IPS-15b (cell line): Measurements from ENCODE around the gene TPM1.
"Not testable (repeated sequence)": the region's sequence is repeated elsewhere in the genome, so short reads cannot be mapped to it uniquely, and the experiment has no call there.

ENCODE experiments used
- H3K27me3 ChIP-seq: one replicate; pipeline ENCODE4 v1.6.1; 2013; ENCODE audit warnings: low read length; ENCODE audit not compliant: control insufficient read depth, insufficient read depth
- H3K36me3 ChIP-seq: one replicate; pipeline ENCODE4 v1.6.1; 2013; ENCODE audit warnings: low read length; ENCODE audit not compliant: control insufficient read depth, insufficient read depth
- H3K4me1 ChIP-seq: one replicate; pipeline ENCODE4 v1.6.1; 2013; ENCODE audit warnings: mild to moderate bottlenecking, low read length; ENCODE audit not compliant: control insufficient read depth, insufficient read depth
- H3K4me3 ChIP-seq: one replicate; pipeline ENCODE4 v1.5.1; 2013; ENCODE audit warnings: low read depth, low read length
- H3K9ac ChIP-seq: one replicate; pipeline ENCODE4 v1.6.1; 2013; ENCODE audit warnings: low read depth, mild to moderate bottlenecking, low read length
- H3K9me3 ChIP-seq: one replicate; pipeline ENCODE4 v1.6.1; 2013; ENCODE audit warnings: mild to moderate bottlenecking, low read length; ENCODE audit not compliant: control insufficient read depth, insufficient read depth

The TPM1 gene

DNA sequence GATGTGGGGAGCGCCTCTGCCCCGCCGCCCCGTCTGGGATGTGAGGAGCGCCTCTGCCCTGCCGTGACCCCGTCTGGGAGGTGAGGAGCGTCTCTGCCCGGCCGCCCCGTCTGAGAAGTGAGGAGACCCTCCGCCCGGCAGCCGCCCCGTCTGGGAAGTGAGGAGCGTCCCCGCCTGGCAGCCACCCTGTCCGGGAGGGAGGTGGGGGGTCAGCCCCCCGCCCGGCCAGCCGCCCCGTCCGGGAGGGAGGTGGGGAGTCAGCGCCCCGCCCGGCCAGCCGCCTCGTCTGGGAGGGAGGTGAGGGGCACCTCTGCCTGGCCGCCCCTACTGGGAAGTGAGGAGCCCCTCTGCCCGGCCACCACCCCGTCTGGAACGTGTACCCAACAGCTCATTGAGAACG, 56.4 kb downstream of the TPM1 start:
- not testable (repeated sequence) for H3K4me3 ChIP-seq, H3K9me3 ChIP-seq, H3K36me3 ChIP-seq, H3K4me1 ChIP-seq, H3K9ac ChIP-seq, H3K27me3 ChIP-seq

DNA sequence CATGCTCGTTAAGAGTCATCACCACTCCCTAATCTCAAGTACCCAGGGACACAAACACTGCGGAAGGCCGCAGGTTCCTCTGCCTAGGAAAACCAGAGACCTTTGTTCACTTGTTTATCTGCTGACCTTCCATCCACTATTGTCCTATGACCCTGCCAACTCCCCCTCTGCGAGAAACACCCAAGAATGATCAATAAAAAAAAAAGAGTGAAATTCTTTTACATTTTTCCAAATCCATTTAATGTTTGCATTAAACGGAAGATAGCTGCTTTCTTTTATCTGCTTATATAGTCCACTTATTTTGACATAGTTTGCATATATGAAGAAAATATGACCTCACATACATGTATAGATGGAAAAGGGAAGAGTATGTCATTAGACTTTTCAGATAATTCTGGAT, 57.0 kb downstream of the TPM1 start:
- H3K9me3 ChIP-seq, H3K4me3 ChIP-seq, H3K9ac ChIP-seq, H3K27me3 ChIP-seq, H3K36me3 ChIP-seq, H3K4me1 ChIP-seq: not testable (repeated sequence)

DNA sequence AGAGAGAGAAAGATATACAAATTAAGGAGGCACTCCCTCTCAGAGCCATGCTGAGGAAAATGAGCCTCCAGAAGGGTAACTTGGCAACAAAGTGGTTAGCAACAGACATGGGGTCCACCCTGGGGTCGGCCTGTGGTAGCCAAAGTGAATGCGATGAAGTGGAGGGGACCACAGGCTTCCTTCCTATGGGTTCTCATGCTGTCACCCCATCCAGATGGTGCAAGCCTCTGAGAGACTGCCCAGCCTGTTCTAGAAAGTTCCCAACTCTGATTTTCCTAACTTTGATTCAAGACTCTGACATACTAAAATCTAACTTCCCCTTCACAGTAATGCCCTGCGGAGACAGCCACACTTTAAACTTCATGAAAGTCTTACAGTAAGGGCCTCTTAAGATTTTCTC, 60.9 kb downstream of the TPM1 start:
- Histone ChIP-seq H3K4me3 (no peak overlapping the region), H3K9me3 (no peaks in the 10 kb centered on the region)

DNA sequence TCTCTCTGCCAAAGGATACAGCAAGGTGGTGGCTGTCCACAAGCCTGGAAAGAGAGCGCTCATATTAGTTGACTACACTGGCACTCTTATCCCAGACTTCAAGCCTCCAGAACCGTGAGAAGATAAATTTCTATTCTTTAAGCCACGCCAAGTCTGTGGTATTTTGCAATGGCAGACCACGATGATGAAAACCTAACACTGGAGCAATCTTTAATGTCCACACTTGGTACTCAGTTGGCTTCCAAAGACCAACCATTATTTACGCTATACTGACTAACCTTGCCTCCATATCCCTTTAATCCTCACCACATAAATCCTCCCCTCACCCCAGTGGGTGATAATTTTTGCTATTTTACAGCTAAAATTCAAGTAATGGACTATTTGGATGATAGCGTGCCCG, 62.2 kb downstream of the TPM1 start:
- H3K36me3 ChIP-seq, result no peaks in the 10 kb centered on the region
- no peaks in the 10 kb centered on the region for H3K4me1 ChIP-seq
- no peak overlapping the region for H3K4me3 ChIP-seq
- H3K27me3 ChIP-seq, result no peaks in the 10 kb centered on the region
- H3K9ac ChIP-seq, result no peak overlapping the region
- H3K9me3 ChIP-seq, result no peaks in the 10 kb centered on the region

More for the DNA sequence above, 60.9 kb downstream of the TPM1 start:
- Histone ChIP-seq H3K4me1 (no peaks in the 10 kb centered on the region), H3K9ac (no peak overlapping the region), H3K27me3 (no peaks in the 10 kb centered on the region), H3K36me3 (no peaks in the 10 kb centered on the region)

DNA sequence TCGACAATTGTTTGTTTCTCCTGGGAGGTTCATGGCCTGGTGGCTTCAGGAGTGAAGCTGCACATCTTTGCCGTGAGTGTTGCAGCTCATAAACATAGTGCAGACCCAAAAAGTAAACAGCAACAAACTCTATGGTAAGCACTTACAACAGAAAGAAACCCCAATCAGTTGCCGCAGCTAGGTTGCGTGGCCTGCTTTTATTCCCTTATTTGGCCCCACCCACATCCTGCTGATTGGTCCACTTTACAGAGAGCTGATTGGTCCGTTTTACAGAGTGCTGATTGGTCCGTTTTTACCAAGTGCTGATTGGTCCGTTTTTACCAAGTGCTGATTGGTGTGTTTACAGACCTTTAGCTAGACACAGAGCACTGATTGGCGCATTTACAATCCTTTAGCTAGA, 62.8 kb downstream of the TPM1 start:
- H3K9ac ChIP-seq, H3K36me3 ChIP-seq, H3K9me3 ChIP-seq, H3K27me3 ChIP-seq, H3K4me1 ChIP-seq, H3K4me3 ChIP-seq: not testable (repeated sequence)

DNA sequence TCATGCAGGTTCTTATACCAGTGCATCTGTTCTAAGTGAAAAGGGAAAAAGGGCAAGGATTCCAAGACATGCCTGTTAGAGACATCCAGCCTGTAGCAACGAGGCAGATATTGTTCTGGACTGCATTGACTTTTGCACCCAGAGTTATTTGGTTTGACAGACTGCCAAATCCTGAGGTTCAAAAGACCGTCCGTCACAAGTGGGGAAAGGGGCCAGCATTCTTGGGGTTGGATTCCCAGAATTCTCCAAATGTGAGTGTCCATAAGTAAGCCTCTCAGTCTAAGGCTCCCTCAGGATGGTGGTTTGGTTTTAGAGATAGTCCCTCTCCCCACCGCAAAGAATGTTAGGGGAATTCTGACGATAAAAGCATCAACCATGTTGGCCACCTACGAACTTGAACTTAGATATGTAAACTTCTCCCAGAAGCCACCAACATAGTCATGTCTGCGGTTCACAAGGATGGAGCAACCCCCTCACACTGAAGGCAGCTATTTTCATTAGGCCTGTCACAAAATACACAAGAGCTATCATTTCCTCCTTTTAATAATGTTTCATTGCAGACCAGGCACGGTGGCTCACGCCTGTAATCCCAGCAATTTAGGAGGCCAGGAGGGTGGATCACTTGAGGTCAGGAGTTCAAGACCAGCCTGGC, 65.5 kb downstream of the TPM1 start:
- no peaks in the 10 kb centered on the region for H3K36me3 ChIP-seq
- H3K4me3 ChIP-seq, result no peak overlapping the region
- H3K27me3 ChIP-seq, result no peaks in the 10 kb centered on the region
- H3K9ac ChIP-seq, result no peak overlapping the region
- H3K9me3 ChIP-seq, result no peaks in the 10 kb centered on the region
- no peaks in the 10 kb centered on the region for H3K4me1 ChIP-seq

DNA sequence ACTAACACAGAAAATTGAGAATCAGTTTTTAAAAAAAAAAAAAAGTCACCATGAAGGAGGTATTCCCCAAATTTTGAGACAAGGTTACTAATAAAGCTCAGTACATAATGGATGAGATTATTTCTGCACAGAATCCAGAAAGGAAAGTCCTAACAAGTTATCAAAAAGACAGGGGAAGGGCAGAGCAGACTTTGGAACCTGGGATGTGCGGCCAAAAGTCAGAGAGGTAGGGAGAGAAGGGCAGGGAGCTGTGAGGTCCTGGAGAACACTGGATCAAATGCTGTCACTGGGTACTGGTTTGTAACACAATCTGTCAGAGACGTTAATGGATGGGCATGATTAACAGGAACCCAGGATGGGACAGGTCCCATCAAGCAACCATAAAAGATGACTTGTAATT, 67.0 kb downstream of the TPM1 start:
- Histone ChIP-seq H3K9me3 (no peaks in the 10 kb centered on the region), H3K4me3 (no peak overlapping the region), H3K27me3 (no peaks in the 10 kb centered on the region), H3K4me1 (no peaks in the 10 kb centered on the region), H3K36me3 (no peaks in the 10 kb centered on the region), H3K9ac (no peak overlapping the region)

DNA sequence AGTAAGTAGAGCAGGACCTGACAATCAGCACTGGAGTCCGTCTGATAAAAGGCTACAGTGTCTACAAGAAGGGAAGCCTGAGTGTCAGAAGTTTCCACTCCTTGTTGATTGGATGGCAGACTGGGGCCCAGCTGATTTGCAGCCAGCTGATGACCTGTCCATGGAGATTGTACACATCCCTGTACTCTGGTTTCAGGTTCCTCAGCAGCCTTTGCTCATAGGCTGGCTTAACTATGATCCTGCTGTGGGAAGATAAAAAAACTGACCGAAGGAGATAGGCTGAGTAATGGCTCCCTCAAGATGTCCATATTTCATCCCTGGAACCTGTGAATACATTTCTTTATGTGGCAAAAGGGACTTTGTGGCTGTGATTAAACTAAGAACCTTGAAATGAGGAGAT, 67.4 kb downstream of the TPM1 start:
- Histone ChIP-seq H3K4me3 (no peak overlapping the region), H3K36me3 (no peaks in the 10 kb centered on the region), H3K4me1 (no peaks in the 10 kb centered on the region), H3K27me3 (no peaks in the 10 kb centered on the region), H3K9me3 (no peaks in the 10 kb centered on the region), H3K9ac (no peak overlapping the region)

DNA sequence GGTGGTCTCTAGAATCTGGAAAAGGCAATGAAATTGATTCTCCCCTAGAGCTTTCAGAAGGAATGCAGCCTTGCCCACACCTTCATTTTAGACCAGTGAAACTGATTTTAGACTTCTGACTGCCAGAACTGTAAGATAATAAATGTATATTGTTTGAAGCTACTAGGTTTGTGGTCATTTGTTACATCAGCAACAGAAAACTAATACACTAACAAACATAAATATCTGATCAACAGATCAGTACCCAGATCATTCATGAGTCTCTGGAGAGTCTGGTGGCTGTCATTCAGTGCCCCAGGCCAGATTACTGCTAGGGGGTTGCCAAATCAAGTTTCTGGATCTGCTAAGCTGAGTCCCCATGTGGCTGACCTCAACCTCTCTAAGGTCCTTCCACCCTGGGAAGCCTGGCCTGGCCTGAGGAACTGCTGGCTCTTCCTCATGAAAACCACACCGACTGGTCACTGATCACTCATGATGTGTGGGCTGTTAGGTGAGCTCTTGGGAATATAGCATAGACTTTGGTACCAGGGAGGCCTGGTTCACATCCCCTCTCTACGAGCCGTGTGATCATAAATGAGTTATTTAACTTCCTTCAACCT, 68.0 kb downstream of the TPM1 start:
- Histone ChIP-seq H3K27me3 (no peaks in the 10 kb centered on the region), H3K9me3 (no peaks in the 10 kb centered on the region), H3K9ac (no peak overlapping the region), H3K4me3 (no peak overlapping the region), H3K4me1 (no peaks in the 10 kb centered on the region), H3K36me3 (no peaks in the 10 kb centered on the region)

DNA sequence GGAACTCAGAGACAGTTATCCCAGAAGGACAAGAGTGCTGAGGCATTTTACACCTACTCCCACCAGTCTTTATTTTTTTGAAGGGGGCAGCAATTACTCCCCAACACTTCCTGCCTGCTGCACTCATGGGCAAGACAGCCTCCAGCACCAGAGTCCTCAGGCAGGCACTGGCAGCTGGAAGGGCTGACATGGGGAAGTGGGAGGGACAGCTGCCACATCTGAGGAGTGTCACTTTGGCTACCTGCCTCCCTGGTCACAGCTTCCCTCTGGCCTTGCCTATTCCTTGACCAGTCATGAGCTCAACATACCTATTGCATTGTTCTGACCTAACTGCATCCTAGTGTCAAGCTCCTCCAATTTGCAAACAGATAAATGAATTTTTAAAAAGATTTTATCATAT, 68.9 kb downstream of the TPM1 start:
- H3K9ac ChIP-seq, result no peak overlapping the region
- H3K9me3 ChIP-seq, result no peaks in the 10 kb centered on the region
- no peaks in the 10 kb centered on the region for H3K4me1 ChIP-seq
- no peaks in the 10 kb centered on the region for H3K27me3 ChIP-seq
- H3K4me3 ChIP-seq, result no peak overlapping the region
- no peaks in the 10 kb centered on the region for H3K36me3 ChIP-seq

DNA sequence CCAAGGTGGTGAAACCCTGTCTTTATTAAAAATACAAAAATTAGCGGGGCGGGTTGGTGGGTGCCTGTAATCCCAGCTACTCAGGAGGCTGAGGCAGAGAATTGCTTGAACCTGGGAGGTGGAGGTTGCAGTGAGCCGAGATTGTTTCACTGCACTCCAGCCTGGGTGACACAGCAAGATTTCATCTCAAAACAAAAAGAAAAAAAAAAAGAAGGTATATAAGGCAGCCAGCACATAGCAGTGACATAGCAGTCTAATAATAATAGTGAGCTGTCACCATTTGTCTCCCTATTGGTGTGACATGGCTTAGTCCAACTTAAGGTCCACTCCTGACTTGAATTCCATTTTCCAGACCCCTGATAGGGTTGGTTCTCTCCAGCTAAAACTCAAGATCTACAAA, 70.3 kb downstream of the TPM1 start:
- Histone ChIP-seq H3K9me3 (no peaks in the 10 kb centered on the region), H3K9ac (no peak overlapping the region), H3K27me3 (no peaks in the 10 kb centered on the region), H3K4me3 (no peak overlapping the region), H3K4me1 (no peaks in the 10 kb centered on the region), H3K36me3 (no peaks in the 10 kb centered on the region)

DNA sequence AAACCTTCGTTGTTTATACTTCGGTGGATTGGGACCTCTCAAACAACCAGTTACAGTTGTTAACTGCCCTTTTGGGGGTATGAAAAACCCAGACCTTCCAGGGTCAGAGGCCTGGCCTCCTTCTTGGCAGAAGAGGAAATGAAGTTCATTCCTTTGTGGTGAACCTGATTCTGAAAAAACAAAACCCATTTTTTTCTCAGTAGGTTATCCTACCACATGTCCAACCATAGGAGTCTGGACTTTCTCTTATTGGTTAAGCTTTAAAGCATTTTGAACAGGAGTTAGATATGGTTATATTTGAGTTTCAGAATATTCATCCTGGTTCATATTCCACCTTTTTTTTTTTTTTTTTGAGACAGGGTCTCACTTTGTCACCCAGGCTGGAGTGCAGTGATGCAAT, 71.9 kb downstream of the TPM1 start:
- H3K9me3 ChIP-seq, result no peaks in the 10 kb centered on the region
- H3K36me3 ChIP-seq, result no peaks in the 10 kb centered on the region
- no peaks in the 10 kb centered on the region for H3K4me1 ChIP-seq
- no peak overlapping the region for H3K4me3 ChIP-seq
- H3K9ac ChIP-seq, result no peak overlapping the region
- H3K27me3 ChIP-seq, result no peaks in the 10 kb centered on the region
